ENCODE measurements around the gene PPM1F. TPM values are rescaled to one million over a fixed set of nuclear protein-coding genes. Genes with fewer than 3 reads are reported as not detected.

Gene PPM1F
- polyA plus RNA-seq, 2 of the 4 experiments (the other 2 are of a cell fraction) = 11.0 to 14.2 TPM

- no peak for TF ChIP-seq PHF8 (IDR thresholded peaks at IDR 0.05; ENCODE audit: borderline replicate concordance, low read depth)
Observed at GRCh38 chr22:21967693-21968271, 15.1 kb upstream of the PPM1F start (continued).

GRCh38 chr22:21966643-21967516, 14.2 kb upstream of the PPM1F start:
- Histone ChIP-seq H3K4me1 (no peaks in the 10 kb centered on the region), H3K9me3 (no peaks in the 10 kb centered on the region), H3K4me2 (no peak overlapping the region), H3K27ac (no peak overlapping the region), H3K4me3 (no peak overlapping the region)
- ATAC-seq (no peak), FAIRE-seq (no peak), DNase-seq (ENCODE audit: low read depth in 1 of 2, low spot score in 1 of 2) (no peak)
- 87% methylated on average over 15 of the region's 16 CpGs for WGBS (ENCODE audit: missing lambda C conversion rate)
- POLR2A ChIA-PET = no interaction called here
- TF ChIP-seq HOXB5 (CRISPR knock-in tag; IDR thresholded peaks at IDR 0.05) (no peak), POLR2A (IDR thresholded peaks at IDR 0.05; ENCODE audit: low read length) (no peak), ATOH8 (CRISPR knock-in tag; IDR thresholded peaks at IDR 0.05; ENCODE audit: low read depth) (no peak), NFE2L2 (conservative IDR thresholded peaks at IDR 0.05; ENCODE audit: low read length) (no peak)
- CTCF ChIA-PET = interaction anchor here (1.2 to 4.2 kb wide), 2 partner anchors 14 to 29 kb away, joined by 6 to 21 read pairs; partner anchors contain the start of gene PPM1F

GRCh38 chr22:21965762-21966288, 13.2 kb upstream of the PPM1F start:
- Histone ChIP-seq H3K4me3 (no peak overlapping the region), H3K27ac (no peak overlapping the region), H3K9me3 (no peaks in the 10 kb centered on the region), H3K4me1 (no peaks in the 10 kb centered on the region), H3K4me2 (no peak overlapping the region)
- CTCF ChIA-PET = interaction anchor here (0.6 to 4.2 kb wide), 3 partner anchors 12 to 203 kb away, joined by 3 to 21 read pairs (median 4); partner anchors contain the start of gene PPM1F
- TF ChIP-seq RARB (CRISPR knock-in tag; IDR thresholded peaks at IDR 0.05) = no peak
- TF ChIP-seq REST (IDR thresholded peaks at IDR 0.05) = no peak
- TF ChIP-seq MAX (IDR thresholded peaks at IDR 0.05) = no peak
- no peak for TF ChIP-seq CBX2 (IDR thresholded peaks at IDR 0.05; ENCODE audit: borderline replicate concordance, low read depth)
- TF ChIP-seq TFCP2L1 (CRISPR knock-in tag; IDR thresholded peaks at IDR 0.05) = no peak
- TF ChIP-seq EP300 (IDR thresholded peaks at IDR 0.05) = no peak
- no peak for TF ChIP-seq HOXA7 (CRISPR knock-in tag; IDR thresholded peaks at IDR 0.05)
- no peak for TF ChIP-seq RNF2 (IDR thresholded peaks at IDR 0.05; ENCODE audit: borderline replicate concordance, low read depth)
- TF ChIP-seq GATA3 (IDR thresholded peaks at IDR 0.05; ENCODE audit: borderline replicate concordance) = no peak
- TF ChIP-seq FOSL2 (IDR thresholded peaks at IDR 0.05) = no peak
- TF ChIP-seq FOSL2 (CRISPR knock-in tag; IDR thresholded peaks at IDR 0.05) = no peak
- TF ChIP-seq CHD4 (IDR thresholded peaks at IDR 0.05; ENCODE audit: borderline replicate concordance) = no peak
- TF ChIP-seq HMGXB4 (CRISPR knock-in tag; IDR thresholded peaks at IDR 0.05; ENCODE audit: borderline replicate concordance) = no peak
- no peak for TF ChIP-seq EHF (CRISPR knock-in tag; IDR thresholded peaks at IDR 0.05)
- 96% methylated on average over 6 of the region's 6 CpGs for WGBS (ENCODE audit: missing lambda C conversion rate)
- DNase-seq (ENCODE audit: low read depth in 1 of 2, low spot score in 1 of 2) (no peak), FAIRE-seq (no peak), ATAC-seq (no peak)
- POLR2A ChIA-PET = no interaction called here
